Left ventricle myocardium superior (tissue), 1 donor: Measurements from ENCODE around the gene DYRK1A. TPM values are rescaled to one million over a fixed set of nuclear protein-coding genes. Genes with fewer than 3 reads are reported as not detected.

Experiments used
- ATAC-seq: fragments of 200-7000 bp; cut with Tn5 transposase; one replicate; pipeline ENCODE4 v1.9.1; 2020; ENCODE audit warnings: mild to moderate bottlenecking, moderate library complexity
- DNase-seq: peaks from one replicate; pipeline ENCODE4 v3.0.0-alpha.2; 2020
- intact Hi-C: fragments of 100-400 bp; cut with micrococcal nuclease; formaldehyde crosslinking; loops from one replicate; pipeline ENCODE4 v1.11.0; 2022
- total RNA-seq: library from RNA; stranded (reverse); fragmentation: NEBNext Ultra II Directional; extraction: Animal tissue kit (Norgen Biotek cat#: 25700); gene quantifications from one replicate; pipeline ENCODE4 v1.2.1, GENCODE V29; 2021
- donor health status: DM: no; HTN: yes; CAD: no; lungs with severe emphysema.

DYRK1A gene
- total RNA-seq, 1 donor from 2014 or later = 67.1 TPM

DNA sequence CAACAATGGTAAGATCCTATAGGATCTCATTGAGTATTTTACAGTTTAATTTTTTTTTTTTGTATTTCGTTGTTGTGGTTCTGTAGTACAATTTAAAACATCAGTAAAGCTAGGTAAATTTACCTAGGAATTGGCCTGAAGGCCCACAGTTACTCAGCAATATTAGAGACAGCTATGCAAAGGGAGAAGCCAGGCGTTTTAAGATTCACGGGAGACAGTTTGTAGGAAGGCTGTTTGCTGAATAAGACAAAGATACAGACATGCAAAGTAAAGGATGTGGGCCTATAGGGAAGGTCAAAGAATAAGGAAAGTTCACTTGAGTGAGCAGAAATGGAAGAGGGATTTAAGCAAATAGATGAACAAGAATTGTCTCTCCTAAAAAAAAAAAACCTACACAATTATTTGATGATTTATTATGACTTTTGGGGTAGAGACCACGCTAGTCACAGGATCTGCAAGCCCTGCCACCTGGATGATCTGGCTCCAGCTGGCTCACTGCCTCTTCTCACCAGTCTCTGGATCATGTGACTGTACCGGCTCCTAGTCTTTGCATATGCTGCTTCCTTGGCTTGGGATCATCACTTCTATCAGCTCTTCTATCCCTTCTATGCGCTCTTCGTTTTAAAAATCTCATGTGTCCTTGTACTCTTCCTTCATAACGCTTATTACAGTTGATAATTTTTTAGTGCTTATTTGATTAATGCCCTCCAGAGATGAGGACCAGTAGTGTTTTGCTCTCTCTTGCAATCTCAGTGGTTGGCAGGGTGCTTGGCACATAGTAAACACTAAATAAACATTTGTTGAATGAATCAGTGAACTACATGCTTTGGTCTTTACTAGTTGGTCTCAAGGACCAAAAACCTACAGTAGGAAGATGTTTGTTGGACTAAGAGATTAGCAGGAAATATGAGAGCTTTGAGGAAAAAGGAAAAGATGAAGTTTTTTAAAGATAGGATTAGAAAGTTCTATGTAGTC lies 14.1 kb downstream of the DYRK1A start:
- DNase-seq = peak; percentile 39
- intact Hi-C loops = loop anchor here (10.0 kb wide), 1 partner anchor 54 kb away; no protein-coding TSS in a partner anchor
- ATAC-seq = peak; percentile 52

DNA sequence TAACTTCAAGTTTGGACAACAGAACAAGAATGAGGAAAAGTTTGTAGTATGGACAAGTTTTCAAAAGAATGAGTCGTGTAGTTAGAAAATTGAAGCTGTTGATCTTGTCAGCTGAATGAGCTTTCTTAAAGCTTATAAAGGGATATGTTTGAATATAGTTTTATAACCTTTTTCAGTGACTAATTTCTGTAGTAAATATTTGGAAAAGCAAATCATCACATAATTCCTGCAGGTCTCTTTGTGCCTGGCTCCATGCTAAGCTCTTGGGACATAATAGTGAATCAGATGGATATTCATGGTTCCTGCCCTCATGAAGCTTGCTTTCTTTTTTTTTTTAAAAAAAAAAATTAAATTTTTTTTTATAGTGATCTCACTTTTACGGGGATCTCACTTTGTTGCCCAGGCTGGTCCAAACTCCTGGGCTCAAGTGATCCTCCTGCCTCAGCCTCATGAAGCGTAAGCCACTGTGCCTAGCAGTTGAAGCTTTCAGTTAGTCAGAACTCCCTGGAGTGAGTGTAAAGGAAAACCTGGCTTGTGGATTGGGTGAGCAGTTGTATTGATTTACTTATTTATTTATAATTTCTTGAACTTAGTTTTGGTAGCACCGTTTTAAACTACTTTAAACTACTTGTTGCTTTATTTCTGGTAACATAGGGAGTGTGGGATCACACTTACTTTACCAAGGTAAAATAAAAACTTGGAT lies 15.5 kb downstream of the DYRK1A start:
- intact Hi-C loops = loop anchor here (10.0 kb wide), 1 partner anchor 53 kb away; no protein-coding TSS in a partner anchor
- ATAC-seq (no peak), DNase-seq (no peak)

DNA sequence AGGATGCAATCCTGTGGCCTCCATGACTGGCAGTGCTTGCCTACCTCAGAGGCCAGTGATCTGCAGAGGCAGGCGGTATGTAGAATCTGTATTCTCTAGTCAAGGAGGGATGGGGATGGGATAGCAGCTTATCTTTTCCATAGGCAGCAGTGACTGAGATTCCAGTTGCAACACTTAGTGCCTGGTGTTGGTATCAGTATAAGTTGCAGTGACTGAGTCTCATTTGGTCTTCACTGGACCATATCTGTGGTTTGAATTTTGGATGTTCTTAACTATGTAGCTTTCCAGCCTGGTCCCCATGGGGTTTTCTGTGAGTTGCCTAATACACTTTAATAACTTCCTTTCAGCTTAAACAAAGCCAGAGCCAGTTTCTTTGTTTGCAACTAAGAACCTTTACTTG lies 16.5 kb downstream of the DYRK1A start:
- DNase-seq (no peak), ATAC-seq (peak; percentile 23)
- intact Hi-C loops = loop anchor here (10.0 kb wide), 1 partner anchor 52 kb away; no protein-coding TSS in a partner anchor

DNA sequence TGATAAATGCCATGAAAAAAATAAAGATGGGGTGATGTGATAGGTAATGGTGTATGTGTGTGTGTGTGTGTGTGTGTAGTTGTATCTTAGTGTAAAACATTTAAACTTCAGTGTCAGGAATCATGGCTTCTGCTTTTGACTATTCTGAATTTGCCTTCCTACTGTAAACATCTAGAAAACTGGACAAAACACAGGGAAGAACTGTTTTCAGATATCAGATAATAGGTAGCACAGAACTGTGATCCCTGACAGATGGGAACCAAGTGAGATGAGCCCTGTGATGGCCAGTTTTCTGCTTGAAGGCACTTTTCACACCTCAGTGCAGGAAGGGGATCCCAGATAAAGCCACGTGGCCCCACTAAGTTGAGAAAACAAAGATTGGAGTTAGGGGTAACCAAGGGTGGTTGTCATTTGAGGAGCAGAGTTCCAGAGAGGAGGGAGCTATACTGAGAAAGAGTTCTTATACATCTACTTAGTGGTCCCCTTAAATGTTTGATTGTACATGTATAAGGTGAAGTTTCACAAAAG lies 17.3 kb downstream of the DYRK1A start:
- intact Hi-C loops = loop anchor here (10.0 kb wide), 1 partner anchor 51 kb away; no protein-coding TSS in a partner anchor

DNA sequence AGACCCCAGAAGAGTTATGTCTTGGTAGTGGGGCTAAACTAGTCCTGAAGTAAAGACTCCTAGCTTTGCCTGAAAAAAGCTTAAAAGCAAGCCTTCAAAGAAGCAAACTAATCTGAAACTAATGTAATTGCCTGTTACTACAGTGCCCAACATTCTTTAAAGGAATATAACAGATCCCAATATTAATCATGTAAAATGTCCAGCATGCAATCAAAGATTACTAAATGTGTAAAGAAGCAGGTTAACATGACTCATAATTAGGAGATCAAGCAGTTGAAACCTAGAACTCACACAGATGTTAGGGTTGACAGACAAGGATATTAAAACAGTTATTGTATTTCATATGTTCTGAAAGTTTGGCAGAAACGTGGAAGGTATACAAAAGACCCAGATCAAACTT lies 17.8 kb downstream of the DYRK1A start:
- no peak for DNase-seq
- intact Hi-C loops = loop anchor here (10.0 kb wide), 1 partner anchor 50 kb away; no protein-coding TSS in a partner anchor
- no peak for ATAC-seq

More for the DNA sequence above, 17.3 kb downstream of the DYRK1A start:
- DNase-seq (no peak), ATAC-seq (no peak)

DNA sequence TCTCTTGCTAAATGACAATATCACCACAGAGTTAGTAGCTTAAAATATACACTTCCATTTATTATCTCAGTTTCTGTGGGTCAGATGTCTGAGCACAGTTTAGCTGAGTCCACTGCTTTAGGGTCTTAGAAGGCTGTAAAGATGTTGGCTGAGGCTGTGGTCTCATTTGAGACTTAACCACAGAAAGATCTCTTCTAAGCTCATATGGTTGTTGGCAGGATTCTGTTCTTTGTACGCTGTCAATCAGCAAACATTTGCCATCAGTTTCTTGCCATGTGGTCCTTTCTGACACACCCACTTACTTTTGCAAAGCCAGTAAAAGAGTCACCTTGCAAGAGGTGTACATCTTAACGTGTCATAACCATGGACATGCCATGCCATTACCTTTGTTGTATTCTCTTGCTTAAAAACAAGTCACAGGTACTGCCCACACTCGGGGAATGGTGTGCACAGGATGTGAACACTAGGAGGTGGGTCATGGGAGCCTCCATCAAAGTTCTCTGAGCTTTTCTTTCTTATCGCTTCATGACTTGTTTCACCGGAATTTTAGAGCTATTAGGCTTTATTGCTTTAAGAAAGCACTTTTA lies 18.7 kb downstream of the DYRK1A start:
- ATAC-seq (no peak), DNase-seq (no peak)
- intact Hi-C loops = loop anchor here (10.0 kb wide), 1 partner anchor 50 kb away; no protein-coding TSS in a partner anchor

DNA sequence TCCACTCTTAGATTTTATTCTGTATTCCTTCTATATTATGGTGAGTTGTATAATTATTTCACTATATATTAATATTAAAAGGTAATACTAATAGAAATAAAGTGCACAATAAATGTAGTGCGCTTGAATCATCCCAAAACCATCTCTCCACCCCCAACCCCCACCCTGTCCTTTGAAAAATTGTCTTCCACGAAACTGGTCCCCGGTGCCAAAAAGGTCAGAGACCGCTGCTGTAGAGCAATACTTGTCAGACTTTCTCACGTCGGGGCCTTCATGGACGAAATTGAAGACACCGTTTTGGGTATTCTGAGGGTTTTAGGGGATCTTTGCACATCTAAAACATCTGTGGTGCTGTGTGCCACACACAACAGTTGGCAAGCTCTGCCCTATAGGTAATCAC lies 19.6 kb downstream of the DYRK1A start:
- intact Hi-C loops = loop anchor here (10.0 kb wide), 1 partner anchor 49 kb away; no protein-coding TSS in a partner anchor
- ATAC-seq (peak; percentile 4), DNase-seq (no peak)

DNA sequence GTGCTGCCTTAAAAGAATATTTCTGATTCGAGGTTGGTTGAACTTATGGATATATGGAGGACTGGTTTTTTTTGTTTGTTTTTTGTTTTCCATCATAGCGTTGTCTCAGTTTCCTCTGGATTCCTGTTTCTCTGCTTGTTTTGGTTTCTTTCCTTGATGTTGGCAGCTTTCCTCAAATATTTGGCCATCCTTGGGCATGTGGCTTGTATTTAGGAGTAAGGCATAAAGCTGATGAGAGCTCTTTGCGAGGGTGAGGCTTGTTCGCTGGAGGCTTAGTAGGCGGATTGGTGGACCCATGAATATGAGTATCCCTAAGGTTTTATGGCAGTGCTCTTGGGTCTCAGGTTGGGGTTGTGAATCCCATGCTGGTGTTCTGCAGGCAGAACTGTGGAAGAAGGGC lies 22.9 kb downstream of the DYRK1A start:
- intact Hi-C loops = loop anchor here (10.0 kb wide), 1 partner anchor 45 kb away; no protein-coding TSS in a partner anchor
- DNase-seq = no peak
- no peak for ATAC-seq

DNA sequence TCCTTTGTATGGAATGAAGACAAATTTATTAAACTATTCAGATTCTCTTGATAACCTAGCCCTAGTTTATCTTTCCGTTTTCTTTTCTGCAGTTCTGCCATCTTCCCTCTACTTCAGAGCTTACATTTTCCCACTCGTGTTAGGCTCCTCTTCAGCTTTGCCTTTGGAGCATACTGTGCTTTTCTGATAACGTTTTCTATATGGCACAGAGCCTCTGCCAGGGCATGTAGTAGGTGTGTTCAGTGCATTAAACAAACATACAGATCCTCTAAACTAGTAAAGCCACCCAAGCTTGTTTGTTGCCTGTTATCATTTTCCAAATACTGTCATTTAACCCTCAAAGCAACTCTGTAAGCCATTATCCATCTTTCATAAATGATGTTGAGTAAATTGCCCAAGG lies 25.1 kb downstream of the DYRK1A start:
- DNase-seq (no peak), ATAC-seq (no peak)
- intact Hi-C loops = no loop called here

DNA sequence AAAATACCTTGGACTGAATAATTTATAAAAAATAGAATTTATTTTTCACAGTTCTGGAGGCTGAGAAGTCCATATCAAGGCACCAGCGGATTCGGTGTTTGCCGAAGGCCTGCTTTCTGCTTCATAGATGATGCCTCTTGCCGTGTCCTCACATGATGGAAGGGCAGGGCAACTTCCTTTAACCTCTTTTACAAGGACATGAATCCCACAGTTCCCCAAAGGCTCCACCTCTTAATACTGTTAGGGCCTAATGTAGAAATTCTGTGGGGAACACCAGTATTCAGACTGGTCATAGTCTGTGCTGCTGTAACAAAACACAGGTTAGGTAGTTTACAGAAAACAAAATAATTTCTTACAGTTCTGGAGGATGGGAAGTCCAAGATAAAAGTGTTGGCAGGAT lies 25.9 kb downstream of the DYRK1A start:
- intact Hi-C loops = no loop called here
- no peak for DNase-seq
- ATAC-seq = no peak

DNA sequence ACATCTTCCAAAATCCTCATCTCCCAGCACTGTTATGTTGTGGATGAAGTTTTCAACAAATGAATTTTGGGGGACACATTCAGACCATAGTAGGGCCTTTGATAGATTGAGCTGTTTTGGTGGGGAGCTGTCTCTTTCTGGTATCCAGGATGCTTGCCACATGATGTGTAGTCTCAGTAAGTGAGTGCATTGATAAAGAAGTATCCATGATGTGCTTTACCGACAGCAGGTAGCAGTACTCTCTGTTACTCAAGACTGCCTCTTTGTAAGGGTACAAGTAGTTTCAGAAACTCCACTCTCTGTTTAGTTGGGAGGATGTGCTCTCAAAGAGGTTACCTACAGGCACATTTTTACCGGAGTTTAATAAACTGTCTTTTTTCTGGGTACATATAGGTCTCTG lies 26.5 kb downstream of the DYRK1A start:
- ATAC-seq (no peak), DNase-seq (no peak)
- intact Hi-C loops = no loop called here

DNA sequence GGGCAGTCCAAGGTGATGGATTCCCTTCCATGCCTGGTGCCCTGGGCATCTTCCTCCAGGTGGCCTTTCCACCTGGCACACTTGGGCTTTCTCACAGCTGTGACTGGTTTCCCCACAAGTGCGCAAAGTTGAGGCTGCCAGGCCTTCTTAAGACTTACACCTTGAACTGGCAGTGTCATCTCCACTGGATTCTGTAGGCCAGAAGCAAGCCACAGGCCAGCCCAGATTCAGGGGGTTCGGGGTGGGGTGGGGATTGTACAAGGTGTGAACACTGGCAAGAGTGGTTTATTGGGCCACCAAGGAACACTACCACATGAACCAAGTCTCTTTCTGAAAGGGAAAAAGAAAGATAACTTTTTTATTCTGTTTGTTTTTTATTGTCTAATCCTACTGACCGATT lies 27.2 kb downstream of the DYRK1A start:
- DNase-seq (no peak), ATAC-seq (no peak)
- intact Hi-C loops = no loop called here

DNA sequence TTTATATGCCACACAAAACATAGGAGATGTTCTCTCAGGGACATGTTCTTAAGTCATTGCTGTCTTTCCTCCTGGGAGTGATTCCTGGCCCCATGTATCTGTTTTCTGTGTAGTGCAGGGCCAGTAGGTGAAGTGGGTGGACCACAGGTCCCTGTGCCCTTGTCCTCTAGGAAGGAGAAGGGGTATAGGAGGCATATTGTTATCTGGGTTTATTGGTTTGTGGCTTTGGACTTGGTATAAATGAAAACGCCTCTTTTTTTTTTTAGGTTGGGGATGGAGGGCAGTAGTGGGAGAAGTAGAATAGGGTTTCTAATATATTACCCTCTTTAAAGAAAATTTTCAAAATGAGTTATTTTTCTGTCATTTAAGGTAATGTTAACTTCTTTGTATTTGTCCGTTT lies 29.4 kb downstream of the DYRK1A start:
- ATAC-seq (no peak), DNase-seq (no peak)
- intact Hi-C loops = no loop called here

DNA sequence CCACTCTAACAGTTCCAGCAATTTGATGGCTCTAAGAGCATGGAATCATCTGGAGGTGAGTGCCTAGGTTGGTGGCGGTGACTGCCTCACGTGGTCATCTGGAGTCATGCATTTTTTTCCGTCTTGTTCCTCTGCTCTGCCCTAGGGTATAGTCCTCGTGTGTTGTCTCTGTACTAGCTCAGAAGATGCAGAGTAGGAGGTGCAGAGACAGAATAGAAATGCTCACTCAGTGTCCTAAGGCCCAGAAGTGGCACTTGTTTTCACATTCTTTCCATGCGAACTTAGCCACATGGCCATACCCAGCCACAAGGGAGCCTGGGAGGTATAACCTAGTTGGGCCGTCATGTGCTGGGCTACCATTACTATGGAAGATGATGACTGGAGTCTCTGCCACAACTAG lies 30.3 kb downstream of the DYRK1A start:
- intact Hi-C loops = no loop called here
- DNase-seq = no peak
- ATAC-seq = peak; percentile 47

DNA sequence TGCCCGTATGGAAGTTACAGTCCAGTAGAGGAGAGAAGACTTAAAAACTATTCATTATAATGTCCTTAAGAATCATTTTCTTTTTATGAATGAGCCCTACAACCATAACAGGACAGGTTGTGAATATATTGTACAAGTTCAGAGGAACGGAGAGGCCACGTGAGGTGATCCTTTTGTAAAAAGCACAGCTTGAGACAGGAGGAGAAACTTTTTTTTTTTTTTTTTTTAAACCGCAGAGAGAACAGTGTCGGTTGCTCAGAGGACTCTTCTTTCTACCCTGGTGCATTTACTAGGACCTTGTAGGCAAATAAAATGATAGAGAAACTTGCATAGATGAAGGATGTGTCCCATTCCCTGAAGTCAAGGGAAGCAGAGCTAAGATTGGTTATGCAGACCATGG lies 32.1 kb downstream of the DYRK1A start:
- DNase-seq (no peak), ATAC-seq (no peak)
- intact Hi-C loops = no loop called here

DNA sequence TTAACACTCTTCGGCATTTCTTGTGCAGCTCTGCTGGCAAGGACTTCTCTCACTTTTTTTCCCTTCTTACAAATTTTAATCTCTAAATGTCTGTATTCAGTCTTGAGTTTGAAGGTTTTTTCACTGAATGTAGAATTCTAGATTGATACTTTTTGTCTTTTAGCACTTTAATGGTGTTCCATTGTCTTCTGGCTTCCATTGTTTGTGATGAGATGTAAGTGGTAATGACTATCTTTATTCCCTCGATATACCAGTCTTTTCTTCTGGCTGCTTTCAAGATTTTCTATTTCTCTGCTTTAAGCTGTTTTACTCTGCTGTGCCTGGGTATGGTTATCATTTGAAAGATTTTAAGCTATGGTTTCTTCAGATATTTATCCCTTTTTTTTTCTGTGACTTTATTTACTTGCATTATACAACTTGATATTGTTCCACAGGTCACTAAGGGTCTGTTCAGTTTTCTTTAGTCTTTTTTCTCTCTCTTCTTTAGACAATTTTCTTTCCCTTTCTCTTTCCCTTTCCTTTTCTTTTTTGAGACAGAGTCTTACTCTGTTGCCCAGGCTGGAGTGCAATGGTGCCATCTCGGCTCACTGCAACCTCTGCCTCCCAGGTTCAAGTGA lies 35.8 kb downstream of the DYRK1A start:
- DNase-seq (no peak), ATAC-seq (no peak)
- intact Hi-C loops = no loop called here

DNA sequence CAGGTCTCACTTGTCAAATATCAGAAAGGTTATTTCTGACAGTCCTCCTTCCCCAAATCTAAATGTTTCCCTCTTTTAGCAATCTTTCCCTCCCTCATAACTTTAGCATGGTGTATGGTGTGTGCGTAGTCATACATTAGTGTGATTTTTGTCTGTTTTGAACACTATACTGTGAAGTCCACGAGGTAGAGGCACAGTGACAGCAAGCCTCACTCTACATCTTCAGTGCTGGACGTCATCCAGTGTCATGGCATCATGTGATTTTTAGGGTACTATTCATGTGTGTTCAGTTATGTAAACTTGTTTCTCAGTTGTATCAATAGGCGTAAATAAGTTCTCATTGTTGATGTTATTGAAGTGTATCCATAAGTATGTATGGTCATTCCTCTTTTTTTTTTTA lies 39.1 kb downstream of the DYRK1A start:
- ATAC-seq = peak; percentile 28
- intact Hi-C loops = no loop called here

DNA sequence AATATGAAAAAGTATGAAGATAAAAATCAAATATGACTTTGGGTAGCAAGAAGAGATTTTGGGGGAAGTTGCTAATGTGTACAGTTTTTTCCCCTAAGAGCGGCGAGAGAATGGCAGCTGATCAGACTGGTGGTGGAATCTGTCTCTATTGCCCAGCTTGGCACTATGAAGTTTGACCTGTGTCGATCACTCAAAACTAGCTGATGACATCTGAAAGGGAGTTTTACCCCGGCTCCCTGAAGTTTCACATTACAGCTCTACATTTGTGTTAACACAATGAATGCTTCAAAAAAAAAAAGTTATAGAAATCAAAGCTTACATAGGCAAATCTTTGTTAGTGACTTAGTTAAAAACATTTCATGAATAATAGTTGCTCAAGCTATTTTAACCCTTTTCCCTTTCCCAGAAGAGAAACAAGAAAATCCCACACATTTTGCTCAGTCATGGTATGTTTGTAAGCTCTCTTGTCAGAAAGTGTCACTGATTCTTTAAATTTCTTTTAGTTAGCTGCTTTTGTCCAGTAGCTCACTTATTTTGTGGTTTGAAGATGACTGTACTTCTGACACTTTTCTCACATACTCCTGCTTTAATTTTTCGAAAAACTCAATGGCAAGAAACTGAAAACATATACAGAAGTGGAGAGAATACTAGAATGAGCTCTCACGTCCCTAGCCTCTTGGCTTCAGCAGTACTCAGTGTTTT lies 41.3 kb downstream of the DYRK1A start:
- intact Hi-C loops = no loop called here
- ATAC-seq = no peak
- DNase-seq = no peak

More for the DNA sequence above, 39.1 kb downstream of the DYRK1A start:
- DNase-seq = no peak
